Fibroblast of lung (primary cell): Measurements from ENCODE around the gene RAB6C. TPM values are rescaled to one million over a fixed set of nuclear protein-coding genes. Genes with fewer than 3 reads are reported as not detected.
A peak's percentile ranks its signal among the peaks of the same experiment; 100 is the strongest.
"Not testable (repeated sequence)": the region's sequence is repeated elsewhere in the genome, so short reads cannot be mapped to it uniquely, and the experiment has no call there.

Source experiments
- DNase-seq, 2 donors: peaks; one replicate each; pipeline versions ENCODE4 v3.0.0 to v3.0.0-alpha.2; 2010; ENCODE audit warnings: low read depth in 2 of 2
- H2AFZ ChIP-seq: 2 replicates; pipeline ENCODE4 v1.5.1; 2012; ENCODE audit warnings: low read length, control low read depth, inconsistent platforms
- H3K27ac ChIP-seq: 2 replicates; pipeline ENCODE4 v1.5.1; 2011; ENCODE audit warnings: low read length, control low read depth; ENCODE audit not compliant: insufficient read depth
- H3K27me3 ChIP-seq: 2 replicates; pipeline ENCODE4 v1.5.1; 2011; ENCODE audit warnings: mild to moderate bottlenecking, low read length; ENCODE audit not compliant: control insufficient read depth, insufficient read depth
- H3K36me3 ChIP-seq: 2 replicates; pipeline ENCODE4 v1.5.1; 2011; ENCODE audit warnings: low read length; ENCODE audit not compliant: control insufficient read depth, insufficient read depth
- H3K4me1 ChIP-seq: 2 replicates; pipeline ENCODE4 v1.5.1; 2011; ENCODE audit warnings: low read length; ENCODE audit not compliant: control insufficient read depth, insufficient read depth; ENCODE audit errors: extremely low read depth
- H3K4me2 ChIP-seq: 2 replicates; pipeline ENCODE4 v1.5.1; 2011; ENCODE audit warnings: low read length, control low read depth; ENCODE audit not compliant: insufficient read depth; ENCODE audit errors: extremely low read depth
- H3K4me3 ChIP-seq, 4 experiments: fragments of 200-600 bp in 1 of 4; sonication (generic) in 1 of 4; replicated peaks in 1 of 4; 2 replicates each; pipeline ENCODE4 v1.5.1; 2011 to 2016; ENCODE audit warnings: low read length in 4 of 4, low read depth in 3 of 4, mild to moderate bottlenecking in 3 of 4, control low read depth in 2 of 4, inconsistent platforms in 1 of 4, mixed read lengths in 1 of 4; ENCODE audit not compliant: insufficient read depth in 1 of 4; ENCODE audit errors: control extremely low read depth in 1 of 4
- H3K79me2 ChIP-seq: 2 replicates; pipeline ENCODE4 v1.5.1; 2012; ENCODE audit warnings: mild to moderate bottlenecking, low read length, inconsistent platforms; ENCODE audit not compliant: control insufficient read depth, insufficient read depth
- H3K9ac ChIP-seq: 2 replicates; pipeline ENCODE4 v1.5.1; 2011; ENCODE audit warnings: mild to moderate bottlenecking, low read length, control low read depth; ENCODE audit not compliant: insufficient read depth
- H3K9me3 ChIP-seq: 2 replicates; pipeline ENCODE4 v1.5.1; 2012; ENCODE audit warnings: low read depth, low read length; ENCODE audit not compliant: control insufficient read depth, insufficient read depth
- H4K20me1 ChIP-seq: 2 replicates; pipeline ENCODE4 v1.5.1; 2011; ENCODE audit warnings: low read length; ENCODE audit not compliant: control insufficient read depth, insufficient read depth; ENCODE audit errors: extremely low read depth
- EZH2 ChIP-seq: IDR thresholded peaks from 2 replicates; pipeline ENCODE4 v1.5.1; 2012; ENCODE audit warnings: low read length, control low read depth, mild to moderate bottlenecking; ENCODE audit errors: missing control alignments
- polyA plus RNA-seq, 2 donors: library from polyadenylated mRNA; depleted of rRNA in 1 of 2; stranded (reverse) in 1 of 2; unstranded in 1 of 2; fragments of >200 nt; gene quantifications; 2 replicates each; pipeline ENCODE4 v1.2.1, GENCODE V29; 2011 to 2012; ENCODE audit warnings: missing spikeins in 1 of 2
- total RNA-seq: library from RNA; depleted of rRNA; stranded (reverse); fragments of >200 nt; gene quantifications from 2 replicates; pipeline ENCODE4 v1.2.1, GENCODE V29; 2014
- TF ChIP-seq, protein P1 (sequence below), 2 donors: IDR thresholded peaks in 1 of 2; conservative IDR thresholded peaks in 1 of 2; 1 replicate in 1 of 2; 2 replicates in 1 of 2; pipeline ENCODE4 v1.5.1; 2011 to 2012; ENCODE audit warnings: low read length in 2 of 2, control low read depth in 1 of 2, inconsistent platforms in 1 of 2, low read depth in 1 of 2, mild to moderate bottlenecking in 1 of 2

Gene RAB6C
- total and polyA plus RNA-seq, 2 donors (not counting 1 experiment from before 2014, with no cell fraction given), result 0.10 TPM; not detected in 1

DNA sequence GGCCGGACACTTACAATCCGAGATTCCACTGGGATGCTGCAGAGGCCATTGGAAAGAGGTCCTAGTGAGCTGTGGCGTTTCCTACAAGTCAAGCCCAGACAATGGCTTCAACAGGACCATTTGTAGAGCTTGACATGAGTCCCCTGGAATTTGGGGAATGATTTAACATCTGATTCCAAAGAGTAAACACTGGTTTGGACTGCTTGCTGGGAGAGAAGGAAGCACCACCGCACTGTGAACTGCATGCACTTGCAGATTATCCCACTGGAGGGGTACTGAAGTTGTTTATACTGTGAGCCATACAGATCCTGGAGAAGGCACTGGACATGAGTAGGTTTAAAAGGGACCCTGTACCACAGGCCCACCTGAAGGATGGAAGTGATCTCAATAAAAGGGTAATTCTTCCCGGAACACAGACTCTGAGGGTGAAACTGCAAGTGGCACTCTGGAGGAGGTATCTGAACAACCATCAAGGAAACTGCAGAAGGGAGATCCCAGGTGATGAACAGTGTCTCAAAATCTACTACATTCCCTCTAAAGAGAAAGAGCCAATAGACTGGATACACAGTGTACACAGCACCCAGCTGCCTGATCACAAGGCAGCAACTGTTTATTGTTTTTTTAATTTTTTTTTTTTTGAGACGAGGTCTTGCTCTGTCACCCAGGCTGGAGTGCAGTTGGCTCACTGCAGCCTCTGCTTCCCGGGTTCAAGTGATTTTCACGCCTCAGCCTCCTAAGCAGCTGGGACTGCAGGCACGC lies 4.3 kb upstream of the RAB6C start:
- H3K36me3 ChIP-seq, result no peaks in the 10 kb centered on the region
- H3K79me2 ChIP-seq, result no peaks in the 10 kb centered on the region
- H3K27me3 ChIP-seq, result no peaks in the 10 kb centered on the region
- H3K9ac ChIP-seq, result no peak overlapping the region
- no peak overlapping the region for H3K27ac ChIP-seq
- no peak overlapping the region for H3K4me3 ChIP-seq
- H4K20me1 ChIP-seq, result no peaks in the 10 kb centered on the region
- TF ChIP-seq, protein P1, sequence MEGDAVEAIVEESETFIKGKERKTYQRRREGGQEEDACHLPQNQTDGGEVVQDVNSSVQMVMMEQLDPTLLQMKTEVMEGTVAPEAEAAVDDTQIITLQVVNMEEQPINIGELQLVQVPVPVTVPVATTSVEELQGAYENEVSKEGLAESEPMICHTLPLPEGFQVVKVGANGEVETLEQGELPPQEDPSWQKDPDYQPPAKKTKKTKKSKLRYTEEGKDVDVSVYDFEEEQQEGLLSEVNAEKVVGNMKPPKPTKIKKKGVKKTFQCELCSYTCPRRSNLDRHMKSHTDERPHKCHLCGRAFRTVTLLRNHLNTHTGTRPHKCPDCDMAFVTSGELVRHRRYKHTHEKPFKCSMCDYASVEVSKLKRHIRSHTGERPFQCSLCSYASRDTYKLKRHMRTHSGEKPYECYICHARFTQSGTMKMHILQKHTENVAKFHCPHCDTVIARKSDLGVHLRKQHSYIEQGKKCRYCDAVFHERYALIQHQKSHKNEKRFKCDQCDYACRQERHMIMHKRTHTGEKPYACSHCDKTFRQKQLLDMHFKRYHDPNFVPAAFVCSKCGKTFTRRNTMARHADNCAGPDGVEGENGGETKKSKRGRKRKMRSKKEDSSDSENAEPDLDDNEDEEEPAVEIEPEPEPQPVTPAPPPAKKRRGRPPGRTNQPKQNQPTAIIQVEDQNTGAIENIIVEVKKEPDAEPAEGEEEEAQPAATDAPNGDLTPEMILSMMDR (conservative IDR thresholded peaks at IDR 0.05 in 1 of 2, IDR thresholded peaks at IDR 0.05 in 1 of 2; ENCODE audit: low read depth in 1 of 2, low read length in 2 of 2), result no peak
- no peak for TF ChIP-seq EZH2
- no peaks in the 10 kb centered on the region for H3K9me3 ChIP-seq
- DNase-seq, result no peak
- H3K4me1 ChIP-seq, result no peaks in the 10 kb centered on the region
- H3K4me2 ChIP-seq, result no peak overlapping the region
- H2AFZ ChIP-seq, result no peak overlapping the region

DNA sequence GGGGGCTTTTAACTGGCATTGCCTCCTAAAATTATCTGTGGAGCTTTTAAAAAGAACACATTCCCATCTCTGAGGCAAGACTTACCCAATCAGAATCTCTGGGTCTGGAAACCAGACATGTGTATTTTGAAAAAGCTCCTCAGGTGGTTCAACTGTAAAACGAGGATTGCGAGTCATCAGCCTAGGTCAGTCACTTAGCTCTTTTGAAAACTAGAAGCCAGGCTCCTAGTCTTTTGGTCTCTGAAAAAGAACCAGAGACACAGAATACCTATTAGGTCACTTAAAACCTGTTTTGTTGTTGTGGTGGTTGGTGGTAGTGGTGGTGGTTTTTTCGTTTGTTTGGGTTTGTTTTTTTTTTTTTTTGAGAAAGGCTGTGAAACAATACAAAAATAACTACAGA lies 2.5 kb upstream of the RAB6C start:
- H4K20me1 ChIP-seq, H3K27me3 ChIP-seq, H3K79me2 ChIP-seq, H3K9ac ChIP-seq, H3K4me2 ChIP-seq, H3K36me3 ChIP-seq, H2AFZ ChIP-seq, H3K4me3 ChIP-seq, H3K27ac ChIP-seq, H3K9me3 ChIP-seq, DNase-seq, H3K4me1 ChIP-seq: not testable (repeated sequence)

DNA sequence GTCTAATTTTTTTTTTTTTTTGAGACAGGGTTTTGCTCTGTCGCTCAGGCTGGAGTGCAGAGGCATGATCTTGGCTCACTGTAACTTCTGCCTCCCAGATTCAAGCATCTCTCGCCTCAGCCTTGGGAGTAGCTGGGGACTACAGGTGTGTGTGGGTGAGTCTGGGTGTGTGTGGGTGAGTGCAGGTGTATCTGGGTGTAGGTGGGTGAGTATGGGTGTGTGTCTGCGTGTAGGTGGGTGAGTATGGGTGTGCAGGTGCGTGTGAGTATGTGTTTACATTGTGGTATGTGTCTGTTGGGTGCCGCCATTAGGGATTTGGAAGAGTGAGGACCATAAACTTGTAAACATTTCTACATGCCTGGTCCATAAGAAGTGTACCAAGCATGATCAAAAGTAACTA lies 1.5 kb upstream of the RAB6C start:
- no peaks in the 10 kb centered on the region for H4K20me1 ChIP-seq
- H3K4me3 ChIP-seq, result no peak overlapping the region
- no peak overlapping the region for H3K4me2 ChIP-seq
- no peaks in the 10 kb centered on the region for H3K4me1 ChIP-seq
- no peak overlapping the region for H3K9ac ChIP-seq
- no peak for DNase-seq
- TF ChIP-seq EZH2, result no peak
- TF ChIP-seq, protein P1 (conservative IDR thresholded peaks at IDR 0.05 in 1 of 2, IDR thresholded peaks at IDR 0.05 in 1 of 2; ENCODE audit: low read depth in 1 of 2, low read length in 2 of 2), result no peak
- no peaks in the 10 kb centered on the region for H3K27me3 ChIP-seq
- H3K79me2 ChIP-seq, result no peaks in the 10 kb centered on the region
- no peak overlapping the region for H2AFZ ChIP-seq
- H3K36me3 ChIP-seq, result no peaks in the 10 kb centered on the region
- H3K27ac ChIP-seq, result no peak overlapping the region
- H3K9me3 ChIP-seq, result no peaks in the 10 kb centered on the region

DNA sequence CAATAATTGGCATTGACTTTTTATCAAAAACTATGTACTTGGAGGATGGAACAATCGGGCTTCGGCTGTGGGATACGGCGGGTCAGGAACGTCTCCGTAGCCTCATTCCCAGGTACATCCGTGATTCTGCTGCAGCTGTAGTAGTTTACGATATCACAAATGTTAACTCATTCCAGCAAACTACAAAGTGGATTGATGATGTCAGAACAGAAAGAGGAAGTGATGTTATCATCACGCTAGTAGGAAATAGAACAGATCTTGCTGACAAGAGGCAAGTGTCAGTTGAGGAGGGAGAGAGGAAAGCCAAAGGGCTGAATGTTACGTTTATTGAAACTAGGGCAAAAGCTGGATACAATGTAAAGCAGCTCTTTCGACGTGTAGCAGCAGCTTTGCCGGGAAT lies 780 bp downstream of the RAB6C start:
- H3K27ac ChIP-seq, result not testable (repeated sequence)
- DNase-seq, result peak in 1 of 2 donors; percentile 3

DNA sequence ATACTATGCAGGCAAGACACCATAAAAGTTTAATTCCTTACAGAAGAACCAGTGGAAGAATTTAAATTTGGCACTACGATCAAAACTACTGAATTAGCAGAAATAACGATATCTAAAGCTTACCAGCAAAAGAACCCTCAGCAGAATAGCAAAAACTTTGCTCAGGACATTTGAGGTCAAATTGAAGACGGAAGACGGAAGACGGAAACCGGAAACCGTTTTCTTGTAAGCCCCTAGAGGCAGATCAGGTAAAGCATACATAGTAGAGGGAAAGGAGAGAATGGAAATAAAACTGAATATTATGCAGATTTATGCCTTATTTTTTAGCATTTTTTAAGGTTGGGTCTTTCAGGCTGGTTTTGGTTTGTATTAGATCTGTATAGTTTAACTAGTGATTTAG lies 2.2 kb downstream of the RAB6C start:
- not testable (repeated sequence) for H3K4me1 ChIP-seq, H4K20me1 ChIP-seq, H3K9ac ChIP-seq, H3K27ac ChIP-seq, H2AFZ ChIP-seq, H3K79me2 ChIP-seq, H3K36me3 ChIP-seq, H3K4me3 ChIP-seq, DNase-seq, H3K9me3 ChIP-seq, H3K27me3 ChIP-seq, H3K4me2 ChIP-seq

More for the DNA sequence above, 780 bp downstream of the RAB6C start:
- not testable (repeated sequence) for H2AFZ ChIP-seq, H3K27me3 ChIP-seq, H3K4me3 ChIP-seq, H3K9ac ChIP-seq, H4K20me1 ChIP-seq, H3K79me2 ChIP-seq, H3K9me3 ChIP-seq, H3K4me1 ChIP-seq, H3K4me2 ChIP-seq, H3K36me3 ChIP-seq
